ENCODE data around the gene SERPINA3.

Gene SERPINA3

GRCh38 chr14:94671870-94672444 is 59.8 kb downstream of the SERPINA3 start:
- no peak overlapping the region for H3K4me3 ChIP-seq (ENCODE audit: low read depth, low read length)
- DNase-seq (ENCODE audit: low read depth, low spot score), result no peak
- CTCF ChIA-PET, result interaction anchor here (0.7 to 3.4 kb wide), 6 partner anchors 9 to 123 kb away, joined by 3 to 13 read pairs (median 5); no protein-coding TSS in a partner anchor
- TF ChIP-seq CTCF (IDR thresholded peaks at IDR 0.05; ENCODE audit: insufficient read depth, low read length, missing control alignments), result no peak
- POLR2A ChIA-PET, result no interaction called here

GRCh38 chr14:94673071-94673470 is 60.9 kb downstream of the SERPINA3 start:
- CTCF ChIA-PET, result interaction anchor here (1.4 to 3.4 kb wide), 4 partner anchors 8 to 124 kb away, joined by 4 to 13 read pairs (median 8); no protein-coding TSS in a partner anchor
- H3K4me3 ChIP-seq (ENCODE audit: low read depth, low read length), result no peak overlapping the region
- POLR2A ChIA-PET, result no interaction called here
- TF ChIP-seq CTCF (IDR thresholded peaks at IDR 0.05; ENCODE audit: insufficient read depth, low read length, missing control alignments), result no peak
- DNase-seq (ENCODE audit: low read depth, low spot score), result no peak
